Uterus (tissue), 4 donors: ENCODE measurements around the gene KRTAP4-1. TPM values are rescaled to one million over a fixed set of nuclear protein-coding genes. Genes with fewer than 3 reads are reported as not detected.

ENCODE experiments used
- DNase-seq, 2 donors: peaks; one replicate each; pipeline ENCODE4 v3.0.0-alpha.2; 2019 to 2020
- H3K27ac ChIP-seq, 2 donors: fragments of 200-600 bp; sonication (generic); 1 replicate in 1 of 2; 2 replicates in 1 of 2; pipeline ENCODE4 v1.5.1; 2016 to 2018
- H3K27me3 ChIP-seq, 2 donors: fragments of 200-600 bp; sonication (generic); one replicate each; pipeline ENCODE4 v1.5.1; 2018 to 2019; ENCODE audit warnings: control low read depth in 1 of 2
- H3K36me3 ChIP-seq, 2 donors: fragments of 200-600 bp; sonication (generic); one replicate each; pipeline ENCODE4 v1.5.1; 2019; ENCODE audit warnings: control low read depth in 1 of 2
- H3K4me1 ChIP-seq, 2 donors: fragments of 200-600 bp; sonication (generic); one replicate each; pipeline ENCODE4 v1.5.1; 2018 to 2019; ENCODE audit warnings: control low read depth in 1 of 2
- H3K4me3 ChIP-seq, 2 donors: fragments of 200-600 bp; sonication (generic); 1 replicate in 1 of 2; 2 replicates in 1 of 2; pipeline ENCODE4 v1.5.1; 2018 to 2019; ENCODE audit warnings: mild to moderate bottlenecking in 1 of 2
- H3K9me3 ChIP-seq, 2 donors: fragments of 200-600 bp; sonication (generic); one replicate each; pipeline ENCODE4 v1.5.1; 2019; ENCODE audit warnings: control low read depth in 1 of 2
- CTCF ChIP-seq, 4 experiments: fragments of 200-600 bp in 2 of 4; fragments of 450-650 bp in 2 of 4; sonication (generic) in 2 of 4; IDR thresholded peaks; one replicate each; pipeline ENCODE4 v1.5.1; 2016 to 2019; ENCODE audit warnings: antibody characterized with exemption in 4 of 4, mild to moderate bottlenecking in 2 of 4, moderate library complexity in 1 of 4
- POLR2A ChIP-seq, 2 donors: fragments of 450-650 bp; IDR thresholded peaks; one replicate each; pipeline ENCODE4 v1.6.1; 2016; ENCODE audit warnings: antibody characterized with exemption in 2 of 2, mild to moderate bottlenecking in 1 of 2, moderate library complexity in 1 of 2
- intact Hi-C: fragments of 100-400 bp; cut with DNase I; formaldehyde crosslinking; loops from one replicate; pipeline ENCODE4 v1.15.1; 2023; ENCODE audit warnings: low total_unique reads
- total RNA-seq, 4 donors: library from RNA; depleted of rRNA in 3 of 4; stranded (reverse); fragments of >200 nt in 3 of 4; gene quantifications; one replicate each; pipeline versions ENCODE4 v1.1.0 to v1.2.4, GENCODE V29; 2014 to 2023
- donor health status: DM: yes; HTN: yes; CAD: no.

Gene KRTAP4-1
- total RNA-seq, 4 donors from 2014 or later: not detected

DNA sequence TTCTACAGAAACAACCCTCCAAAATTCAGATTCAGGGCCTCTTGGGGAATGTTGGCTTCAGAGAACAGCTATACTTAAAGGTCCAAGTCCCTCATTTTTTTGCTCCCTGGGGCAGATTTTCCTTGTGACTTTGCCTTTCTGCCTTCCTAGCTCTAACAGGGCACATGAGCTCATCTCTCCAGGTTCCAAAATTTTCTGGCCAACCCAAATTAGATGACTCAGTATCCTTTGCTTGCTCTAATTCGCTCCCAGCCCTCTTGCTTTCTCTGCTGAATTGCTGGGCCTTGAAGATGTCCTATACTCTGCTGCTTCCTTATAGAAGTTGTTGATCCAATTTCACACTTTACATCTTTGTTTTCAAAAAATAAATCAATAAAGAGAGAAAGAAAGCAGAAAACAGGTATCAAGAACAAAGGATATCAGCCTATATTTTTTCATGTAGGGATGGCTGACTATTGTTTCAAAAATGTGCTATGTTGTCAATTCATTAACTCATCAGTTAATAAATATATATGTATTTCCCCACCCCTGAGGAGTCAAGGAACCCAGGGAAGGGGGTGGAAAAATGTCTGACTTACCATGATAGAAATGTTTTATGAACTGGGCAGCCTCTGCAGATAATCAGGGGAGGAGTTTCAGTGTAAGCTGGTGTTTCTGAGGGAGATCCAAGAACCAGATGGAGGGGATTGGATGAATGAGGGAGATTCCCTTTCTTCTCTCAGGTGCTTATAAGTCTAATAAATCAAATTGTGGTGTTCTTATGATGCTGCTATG lies 5.7 kb downstream of the KRTAP4-1 start:
- no peak overlapping the region for H3K27ac ChIP-seq
- no peaks in the 10 kb centered on the region for H3K36me3 ChIP-seq
- no peak overlapping the region for H3K4me3 ChIP-seq
- H3K27me3 ChIP-seq: no peaks in the 10 kb centered on the region
- intact Hi-C loops: no loop called here
- no peak for DNase-seq
- TF ChIP-seq POLR2A (IDR thresholded peaks at IDR 0.05) (no peak), CTCF (IDR thresholded peaks at IDR 0.05) (no peak)
- no peaks in the 10 kb centered on the region for H3K9me3 ChIP-seq
- no peaks in the 10 kb centered on the region for H3K4me1 ChIP-seq

- no peak overlapping the region for H3K4me3 ChIP-seq
- H3K27ac ChIP-seq: no peak overlapping the region
- no peaks in the 10 kb centered on the region for H3K9me3 ChIP-seq
- H3K27me3 ChIP-seq: no peaks in the 10 kb centered on the region
- DNase-seq: no peak
- H3K4me1 ChIP-seq: no peaks in the 10 kb centered on the region
- no peaks in the 10 kb centered on the region for H3K36me3 ChIP-seq
- intact Hi-C loops: no loop called here
- TF ChIP-seq POLR2A (IDR thresholded peaks at IDR 0.05): no peak
Measured at GRCh38 chr17:41178341-41178740, 6.4 kb downstream of the KRTAP4-1 start.

DNA sequence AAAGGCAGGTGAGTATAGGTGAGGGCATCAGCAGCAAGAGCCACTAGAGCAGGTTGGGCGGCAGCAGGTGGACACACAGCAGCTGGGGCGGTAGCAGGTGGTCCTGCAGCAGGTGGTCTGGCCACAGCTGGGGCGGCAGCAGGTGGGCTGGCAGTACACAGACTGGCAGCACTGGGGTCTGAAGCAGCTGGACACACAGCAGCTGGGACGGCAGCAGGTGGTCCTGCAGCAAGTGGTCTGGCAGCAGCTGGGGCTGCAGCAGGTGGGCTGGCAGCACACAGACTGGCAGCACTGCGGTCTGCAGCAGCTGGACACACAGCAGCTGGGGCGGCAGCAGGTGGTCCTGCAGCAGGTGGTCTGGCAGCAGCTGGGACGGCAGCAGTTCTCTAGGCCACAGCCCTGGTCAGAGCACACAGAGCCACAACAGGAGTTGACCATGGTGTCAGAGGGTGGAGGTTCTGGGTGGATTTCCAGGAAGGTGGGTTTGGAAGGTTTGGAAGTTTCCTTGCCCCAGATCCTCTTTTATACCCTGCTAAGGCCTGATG lies 6.9 kb downstream of the KRTAP4-1 start, which contains the start of gene KRTAP4-2:
KRTAP4-2 (minus strand) TSS at position 495 of the 545 bp plus-strand sequence; CDS start at position 438, 57 bp downstream.
- DNase-seq: no peak
- Histone ChIP-seq H3K36me3 (no peaks in the 10 kb centered on the region), H3K27ac (no peak within 1 kb of the TSS), H3K4me3 (no peak within 1 kb of the TSS), H3K4me1 (no peaks in the 10 kb centered on the region), H3K9me3 (no peaks in the 10 kb centered on the region), H3K27me3 (no peaks in the 10 kb centered on the region)
- TF ChIP-seq CTCF (IDR thresholded peaks at IDR 0.05): no peak
- TF ChIP-seq POLR2A (IDR thresholded peaks at IDR 0.05): no peak
- intact Hi-C loops: no loop called here

- H3K9me3 ChIP-seq: no peaks in the 10 kb centered on the region
- intact Hi-C loops: no loop called here
- H3K27me3 ChIP-seq: no peaks in the 10 kb centered on the region
Measured at GRCh38 chr17:41176744-41177387, 7.8 kb downstream of the KRTAP4-1 start.

GRCh38 chr17:41171886-41172285 lies 12.8 kb downstream of the KRTAP4-1 start:
- Histone ChIP-seq H3K27ac (no peak overlapping the region), H3K4me1 (no peaks in the 10 kb centered on the region), H3K36me3 (no peaks in the 10 kb centered on the region), H3K9me3 (no peaks in the 10 kb centered on the region), H3K27me3 (no peaks in the 10 kb centered on the region), H3K4me3 (no peak overlapping the region)
- no peak for DNase-seq
- intact Hi-C loops: no loop called here
- TF ChIP-seq CTCF (IDR thresholded peaks at IDR 0.05): no peak
- no peak for TF ChIP-seq POLR2A (IDR thresholded peaks at IDR 0.05)

More at GRCh38 chr17:41176744-41177387, 7.8 kb downstream of the KRTAP4-1 start:
- TF ChIP-seq POLR2A (IDR thresholded peaks at IDR 0.05) (no peak), CTCF (IDR thresholded peaks at IDR 0.05) (no peak)
- Histone ChIP-seq H3K4me3 (no peak overlapping the region), H3K27ac (no peak overlapping the region), H3K4me1 (no peaks in the 10 kb centered on the region), H3K36me3 (no peaks in the 10 kb centered on the region)
- DNase-seq: no peak
